Liver (tissue), 9 donors: Measurements from ENCODE around the gene PPT1. TPM values are rescaled to one million over a fixed set of nuclear protein-coding genes. Genes with fewer than 3 reads are reported as not detected.

Source experiments
- DNase-seq: peaks from one replicate; pipeline ENCODE4 v3.0.0-alpha.2; 2017; ENCODE audit warnings: low spot score
- H3K27ac ChIP-seq, 2 donors: one replicate each; pipeline ENCODE4 v1.7.0; 2013; ENCODE audit warnings: inconsistent platforms in 2 of 2, low read length in 2 of 2, control low read depth in 1 of 2, low read depth in 1 of 2, mild to moderate bottlenecking in 1 of 2
- H3K27me3 ChIP-seq, 4 donors: one replicate each; pipeline versions ENCODE4 v1.6.1 to v1.7.0; 2013; ENCODE audit warnings: low read length in 3 of 4, inconsistent platforms in 1 of 4, mild to moderate bottlenecking in 1 of 4, moderate library complexity in 1 of 4; ENCODE audit not compliant: control insufficient read depth in 4 of 4, insufficient read depth in 4 of 4
- H3K36me3 ChIP-seq, 4 donors: one replicate each; pipeline versions ENCODE4 v1.6.1 to v1.7.0; 2013; ENCODE audit warnings: low read length in 3 of 4, mild to moderate bottlenecking in 3 of 4, low read depth in 1 of 4, moderate library complexity in 1 of 4; ENCODE audit not compliant: control insufficient read depth in 4 of 4, insufficient read depth in 3 of 4
- H3K4me1 ChIP-seq, 4 donors: one replicate each; pipeline versions ENCODE4 v1.6.1 to v1.7.0; 2013; ENCODE audit warnings: low read length in 3 of 4, mild to moderate bottlenecking in 3 of 4, moderate library complexity in 1 of 4; ENCODE audit not compliant: control insufficient read depth in 4 of 4, insufficient read depth in 4 of 4
- H3K4me3 ChIP-seq, 3 donors: one replicate each; pipeline versions ENCODE4 v1.6.1 to v1.7.0; 2013; ENCODE audit warnings: low read length in 3 of 3, control low read depth in 1 of 3, low read depth in 1 of 3, mild to moderate bottlenecking in 1 of 3
- H3K9ac ChIP-seq, 2 donors: one replicate each; pipeline ENCODE4 v1.7.0; 2013; ENCODE audit warnings: low read length in 2 of 2, mild to moderate bottlenecking in 2 of 2, moderate library complexity in 2 of 2, control low read depth in 1 of 2, low read depth in 1 of 2
- H3K9me3 ChIP-seq, 4 donors: one replicate each; pipeline versions ENCODE4 v1.6.1 to v1.7.0; 2013; ENCODE audit warnings: low read length in 3 of 4; ENCODE audit not compliant: control insufficient read depth in 4 of 4
- EGR1 ChIP-seq, 2 donors: IDR thresholded peaks; 2 replicates each; pipeline ENCODE4 v1.6.1; 2016 to 2018; ENCODE audit warnings: antibody characterized with exemption in 2 of 2, low read depth in 2 of 2
- HNF4A ChIP-seq, 2 donors: conservative IDR thresholded peaks; 2 replicates each; pipeline ENCODE4 v1.6.1; 2016; ENCODE audit warnings: antibody characterized with exemption in 2 of 2, mild to moderate bottlenecking in 2 of 2
- HNF4G ChIP-seq: IDR thresholded peaks from 2 replicates; pipeline ENCODE4 v1.6.1; 2016; ENCODE audit warnings: antibody characterized with exemption
- RAD21 ChIP-seq, 2 donors: IDR thresholded peaks; 2 replicates each; pipeline ENCODE4 v1.6.1; 2016; ENCODE audit warnings: antibody characterized with exemption in 2 of 2, mild to moderate bottlenecking in 2 of 2
- RXRA ChIP-seq, 2 donors: IDR thresholded peaks; 2 replicates each; pipeline ENCODE4 v1.6.1; 2017 to 2018; ENCODE audit warnings: antibody characterized with exemption in 2 of 2, mild to moderate bottlenecking in 1 of 2
- SP1 ChIP-seq: IDR thresholded peaks from 2 replicates; pipeline ENCODE4 v1.6.1; 2018; ENCODE audit warnings: antibody characterized with exemption, mild to moderate bottlenecking
- YY1 ChIP-seq: IDR thresholded peaks from 2 replicates; pipeline ENCODE4 v1.6.1; 2016; ENCODE audit warnings: antibody characterized with exemption, mild to moderate bottlenecking
- WGBS: extraction: QIAGEN DNeasy Blood & Tissue Kit; methylation state at CpG from one replicate; pipeline ENCODE4 v1.1.7; 2013; 5-methylcytosine and 5-hydroxymethylcytosine counted together
- polyA plus RNA-seq, 2 donors: library from polyadenylated mRNA; stranded (reverse) in 1 of 2; unstranded in 1 of 2; fragments of 200-250 nt in 1 of 2; fragments of >200 nt in 1 of 2; fragmentation: Nextera tagmentation in 1 of 2; extraction: Ambion mirVana in 1 of 2; gene quantifications; one replicate each; pipeline versions ENCODE4 v1.2.1 to v1.2.3, GENCODE V29; 2013 to 2015
- total RNA-seq, 2 donors: library from RNA; depleted of rRNA; stranded (reverse); fragments of >200 nt; gene quantifications; one replicate each; pipeline ENCODE4 v1.2.3, GENCODE V29; 2014
- TF ChIP-seq, protein P1 (sequence below): fragments of 150-350 bp; IDR thresholded peaks from 2 replicates; pipeline ENCODE4 v1.5.1; 2017; ENCODE audit warnings: improper control_type of control experiment, low read depth, low read length; ENCODE audit not compliant: missing input control
- TF ChIP-seq, protein P2 (sequence below): IDR thresholded peaks from 2 replicates; pipeline ENCODE4 v1.6.1; 2016; ENCODE audit warnings: antibody characterized with exemption
- TF ChIP-seq, protein P3 (sequence below): IDR thresholded peaks from 2 replicates; pipeline ENCODE4 v1.6.1; 2016; ENCODE audit warnings: antibody characterized with exemption
- donor health status: healthy.
- donor health status: healthy.
- donor health status: healthy.
- donor health status: healthy.
- donor health status: healthy.

PPT1 gene
- 10 to 100 TPM; 20.3 to 46.8 TPM for total RNA-seq
- polyA plus RNA-seq: 10 to 100 TPM; 15.4 to 33.9 TPM

DNA sequence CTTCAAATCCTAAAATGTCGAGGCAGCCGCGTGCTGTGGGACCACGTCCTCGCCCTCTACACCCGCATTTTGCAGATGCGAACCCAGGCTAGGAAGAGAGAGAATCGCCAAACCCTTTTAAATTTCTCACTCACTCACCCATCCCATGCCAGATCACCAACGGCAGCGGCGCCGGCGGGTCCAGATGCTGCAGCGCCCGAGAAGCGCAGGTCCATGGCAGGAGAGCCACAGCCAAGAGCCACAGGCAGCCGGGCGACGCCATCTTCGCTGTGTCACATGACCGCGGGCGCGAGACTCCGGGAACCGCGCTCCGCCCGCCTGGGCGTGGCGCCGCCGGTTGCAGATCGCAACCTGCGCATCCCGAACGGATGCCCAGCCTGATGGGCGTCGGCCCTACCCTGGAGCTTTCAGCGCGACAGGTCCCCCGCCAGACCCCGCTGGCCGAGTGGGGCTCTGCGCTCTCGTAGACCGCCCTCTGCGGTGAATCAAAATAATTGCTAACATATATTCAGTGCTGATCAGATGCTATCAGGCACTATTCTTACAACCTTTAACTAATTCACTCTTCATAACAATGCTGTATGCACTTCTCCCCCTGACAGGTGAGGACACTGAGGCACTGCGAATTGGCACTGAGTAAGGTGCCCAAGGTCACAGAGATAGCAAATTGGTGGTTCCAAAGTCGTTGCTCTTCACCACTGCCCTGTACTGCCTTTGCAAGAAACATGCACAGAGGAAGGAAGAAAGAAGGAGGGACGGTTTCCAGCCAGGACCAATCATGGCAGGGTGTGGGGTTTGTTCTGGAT is at the start of gene PPT1:
TSS of gene PPT1 (minus strand) at position 276 of the 806 bp plus-strand sequence. CDS start at position 262, 14 bp downstream.
- DNase-seq: peak; percentile 77
- peaks cover 0 to 2% (median 0%) of the 10 kb centered on the region in 4 donors for H3K36me3 ChIP-seq
- no peak within 1 kb of the TSS for H3K27ac ChIP-seq
- H3K4me1 ChIP-seq: peaks cover 0 to 12% (median 5%) of the 10 kb centered on the region in 4 donors
- H3K27me3 ChIP-seq: no peaks in the 10 kb centered on the region
- H3K9me3 ChIP-seq: no peaks in the 10 kb centered on the region
- peak within 1 kb of the TSS; percentile 40 to 59 (median 59) for H3K4me3 ChIP-seq
- H3K9ac ChIP-seq: no peak within 1 kb of the TSS
- no peak for TF ChIP-seq EGR1 (IDR thresholded peaks at IDR 0.05; ENCODE audit: low read depth in 2 of 2)
- TF ChIP-seq RAD21 (IDR thresholded peaks at IDR 0.05): no peak
- TF ChIP-seq YY1: peak; percentile 98
- TF ChIP-seq, protein P1, sequence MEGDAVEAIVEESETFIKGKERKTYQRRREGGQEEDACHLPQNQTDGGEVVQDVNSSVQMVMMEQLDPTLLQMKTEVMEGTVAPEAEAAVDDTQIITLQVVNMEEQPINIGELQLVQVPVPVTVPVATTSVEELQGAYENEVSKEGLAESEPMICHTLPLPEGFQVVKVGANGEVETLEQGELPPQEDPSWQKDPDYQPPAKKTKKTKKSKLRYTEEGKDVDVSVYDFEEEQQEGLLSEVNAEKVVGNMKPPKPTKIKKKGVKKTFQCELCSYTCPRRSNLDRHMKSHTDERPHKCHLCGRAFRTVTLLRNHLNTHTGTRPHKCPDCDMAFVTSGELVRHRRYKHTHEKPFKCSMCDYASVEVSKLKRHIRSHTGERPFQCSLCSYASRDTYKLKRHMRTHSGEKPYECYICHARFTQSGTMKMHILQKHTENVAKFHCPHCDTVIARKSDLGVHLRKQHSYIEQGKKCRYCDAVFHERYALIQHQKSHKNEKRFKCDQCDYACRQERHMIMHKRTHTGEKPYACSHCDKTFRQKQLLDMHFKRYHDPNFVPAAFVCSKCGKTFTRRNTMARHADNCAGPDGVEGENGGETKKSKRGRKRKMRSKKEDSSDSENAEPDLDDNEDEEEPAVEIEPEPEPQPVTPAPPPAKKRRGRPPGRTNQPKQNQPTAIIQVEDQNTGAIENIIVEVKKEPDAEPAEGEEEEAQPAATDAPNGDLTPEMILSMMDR: peak; percentile 5
- no peak for TF ChIP-seq SP1
- TF ChIP-seq, protein P2, sequence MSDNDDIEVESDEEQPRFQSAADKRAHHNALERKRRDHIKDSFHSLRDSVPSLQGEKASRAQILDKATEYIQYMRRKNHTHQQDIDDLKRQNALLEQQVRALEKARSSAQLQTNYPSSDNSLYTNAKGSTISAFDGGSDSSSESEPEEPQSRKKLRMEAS: peak; percentile 67
- 2% methylated on average over 51 of the region's 51 CpGs for WGBS

DNA sequence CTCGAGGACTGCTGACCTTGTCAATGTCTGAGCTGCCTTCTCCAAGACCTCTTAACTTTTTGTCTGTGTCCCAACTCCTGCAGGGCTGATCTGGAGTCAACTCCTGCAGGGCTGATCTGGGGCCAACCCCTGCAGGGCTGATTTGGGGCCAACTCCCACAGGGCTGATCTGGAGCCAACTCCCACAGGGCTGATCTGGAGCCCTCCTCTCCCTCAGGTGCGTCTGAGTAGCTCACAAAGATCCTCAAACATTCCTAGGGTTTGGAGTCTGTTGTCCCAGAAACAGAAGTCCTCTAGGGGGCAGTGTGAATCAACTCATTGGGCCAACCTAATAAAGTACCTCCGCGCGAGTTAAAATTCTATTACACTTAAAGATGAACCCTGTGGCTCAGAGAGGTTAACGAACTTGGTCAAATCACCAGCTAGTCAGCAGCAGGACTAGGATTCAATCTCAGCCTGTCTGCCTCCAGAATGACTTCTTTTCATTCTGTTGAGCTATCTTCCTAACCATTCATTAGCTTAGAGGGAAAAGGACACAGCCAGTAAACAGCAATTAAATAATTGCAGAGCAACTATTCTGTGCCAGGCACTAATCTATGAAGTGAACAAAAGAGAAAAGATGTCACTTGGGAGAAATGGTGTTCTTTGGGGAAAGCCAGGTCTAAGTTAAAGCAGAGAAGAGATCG is 47.0 kb upstream of the PPT1 start:
- DNase-seq: peak; percentile 51
- no peak overlapping the region for H3K9ac ChIP-seq
- no peaks in the 10 kb centered on the region for H3K9me3 ChIP-seq
- peaks cover 0 to 4% (median 0%) of the 10 kb centered on the region in 4 donors for H3K27me3 ChIP-seq
- H3K4me3 ChIP-seq: no peak overlapping the region
- 15% methylated on average over 7 of the region's 7 CpGs for WGBS
- H3K36me3 ChIP-seq: no peaks in the 10 kb centered on the region
- H3K27ac ChIP-seq: no peak overlapping the region
- H3K4me1 ChIP-seq: peaks cover 0 to 3% (median 0%) of the 10 kb centered on the region in 4 donors
- TF ChIP-seq RAD21 (IDR thresholded peaks at IDR 0.05) (peak; percentile 91 to 92), HNF4G (no peak), HNF4A (conservative IDR thresholded peaks at IDR 0.05) (peak in 1 of 2 donors; percentile 15), SP1 (no peak), RXRA (IDR thresholded peaks at IDR 0.05) (peak; percentile 16 to 67)
- TF ChIP-seq, protein P3, sequence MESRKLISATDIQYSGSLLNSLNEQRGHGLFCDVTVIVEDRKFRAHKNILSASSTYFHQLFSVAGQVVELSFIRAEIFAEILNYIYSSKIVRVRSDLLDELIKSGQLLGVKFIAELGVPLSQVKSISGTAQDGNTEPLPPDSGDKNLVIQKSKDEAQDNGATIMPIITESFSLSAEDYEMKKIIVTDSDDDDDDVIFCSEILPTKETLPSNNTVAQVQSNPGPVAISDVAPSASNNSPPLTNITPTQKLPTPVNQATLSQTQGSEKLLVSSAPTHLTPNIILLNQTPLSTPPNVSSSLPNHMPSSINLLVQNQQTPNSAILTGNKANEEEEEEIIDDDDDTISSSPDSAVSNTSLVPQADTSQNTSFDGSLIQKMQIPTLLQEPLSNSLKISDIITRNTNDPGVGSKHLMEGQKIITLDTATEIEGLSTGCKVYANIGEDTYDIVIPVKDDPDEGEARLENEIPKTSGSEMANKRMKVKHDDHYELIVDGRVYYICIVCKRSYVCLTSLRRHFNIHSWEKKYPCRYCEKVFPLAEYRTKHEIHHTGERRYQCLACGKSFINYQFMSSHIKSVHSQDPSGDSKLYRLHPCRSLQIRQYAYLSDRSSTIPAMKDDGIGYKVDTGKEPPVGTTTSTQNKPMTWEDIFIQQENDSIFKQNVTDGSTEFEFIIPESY: no peak
- TF ChIP-seq, protein P1: peak; percentile 63
